GM12873 (cell line): ENCODE data around the gene JAKMIP1.

Experiments
- CTCF ChIP-seq: IDR thresholded peaks from 2 replicates; pipeline ENCODE4 v1.5.1; 2012; ENCODE audit warnings: low read depth, mild to moderate bottlenecking, moderate library complexity, low read length, control low read depth; ENCODE audit not compliant: insufficient read depth; ENCODE audit errors: missing control alignments

The JAKMIP1 gene

GRCh38 chr4:6205567-6205931 is 5.2 kb upstream of the JAKMIP1 start:
- TF ChIP-seq CTCF: no peak

- no peak for TF ChIP-seq CTCF
Measured at GRCh38 chr4:6204871-6205566, 4.7 kb upstream of the JAKMIP1 start.

- no peak for TF ChIP-seq CTCF
Measured at GRCh38 chr4:6204098-6204497, 3.7 kb upstream of the JAKMIP1 start.

- TF ChIP-seq CTCF: no peak
Measured at GRCh38 chr4:6201580-6202091, 1.3 kb upstream of the JAKMIP1 start.

- TF ChIP-seq CTCF: no peak
Measured at GRCh38 chr4:6200922-6201362, 593 bp upstream of the JAKMIP1 start.

- TF ChIP-seq CTCF: no peak
Measured at GRCh38 chr4:6199422-6199921, 877 bp downstream of the JAKMIP1 start.

- TF ChIP-seq CTCF: peak; percentile 3
Measured at GRCh38 chr4:6198768-6199421, 1.5 kb downstream of the JAKMIP1 start.
